Measurements from ENCODE around the gene ANKRD53. TPM values are rescaled to one million over a fixed set of nuclear protein-coding genes. Genes with fewer than 3 reads are reported as not detected.
A peak's percentile ranks its signal among the peaks of the same experiment; 100 is the strongest.

The ANKRD53 gene
- total and polyA plus RNA-seq, 2 donors (not counting 3 experiments of a cell fraction or from before 2014, with no cell fraction given): 1.3 to 1.4 TPM

DNA sequence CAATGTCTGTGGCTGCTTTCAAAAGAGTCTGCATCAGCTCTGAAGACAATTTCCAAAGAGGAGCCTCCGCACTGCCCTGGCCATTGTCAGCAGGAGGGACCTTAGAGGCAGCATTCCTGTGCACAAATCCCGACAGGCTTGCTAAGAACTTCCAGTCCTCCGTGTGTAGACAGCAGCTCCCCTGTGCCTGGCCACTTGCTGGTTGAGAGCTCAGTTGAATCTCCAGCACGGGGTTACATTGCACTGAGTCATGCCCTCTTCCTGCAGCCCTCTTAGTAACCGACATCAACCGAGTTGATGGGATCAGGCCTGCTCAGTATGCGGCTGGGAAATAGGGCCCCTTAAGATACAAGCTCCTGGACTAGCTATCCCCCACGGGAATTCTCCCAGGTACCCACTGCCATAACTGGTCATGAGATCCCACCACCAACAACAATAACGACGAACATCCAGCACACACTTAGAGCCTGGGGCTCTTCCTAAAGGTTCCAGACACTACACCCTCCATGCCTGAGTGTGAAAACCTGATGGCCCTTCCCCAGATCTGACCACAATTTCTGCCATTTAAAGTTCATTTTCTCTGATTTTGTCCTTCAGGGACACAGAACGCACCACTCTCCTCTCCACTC is 30.8 kb upstream of the ANKRD53 start:
- Histone ChIP-seq H3K79me2 (ENCODE audit: control insufficient read depth, insufficient read depth, low read length) (no peaks in the 10 kb centered on the region), H4K20me1 (replicated peaks; ENCODE audit: control insufficient read depth, extremely low read depth, insufficient read depth, low read length) (no peaks in the 10 kb centered on the region), H3K27me3 (ENCODE audit: control insufficient read depth in 2 of 2, insufficient read depth in 2 of 2, low read length in 2 of 2) (peaks cover under 1 to 2% of the 10 kb centered on the region in 2 experiments), H3K36me3 (ENCODE audit: control insufficient read depth in 2 of 2, extremely low read depth in 1 of 2, insufficient read depth in 2 of 2, low read length in 2 of 2) (no peaks in the 10 kb centered on the region), H3K27ac (ENCODE audit: insufficient read depth, low read depth, low read length) (no peak overlapping the region), H3K4me1 (ENCODE audit: control insufficient read depth, extremely low read depth, insufficient read depth, low read length) (peaks cover 13% of the 10 kb centered on the region), H3K4me2 (ENCODE audit: insufficient read depth, low read length) (peak overlapping the region; percentile 34), H2AFZ (ENCODE audit: low read depth, low read length) (peak overlapping the region; percentile 78), H3K4me3 (replicated peaks in 1 of 3; ENCODE audit: insufficient read depth in 1 of 3, low read depth in 1 of 3, low read length in 3 of 3) (no peak overlapping the region), H3K9ac (replicated peaks; ENCODE audit: extremely low read depth, insufficient read depth, low read length) (no peak overlapping the region), H3K9me1 (replicated peaks; ENCODE audit: control insufficient read depth, extremely low read depth, insufficient read depth, low read length) (no peaks in the 10 kb centered on the region), H3K9me3 (replicated peaks; ENCODE audit: control insufficient read depth, insufficient read depth, low read length) (no peaks in the 10 kb centered on the region)
- BruUV-seq (replicated peaks): no TSS peak
- intact Hi-C loops (cut with micrococcal nuclease): loop anchor here (1.0 to 5.0 kb wide), 5 partner anchors 25 to 645 kb away; partner anchors contain the start of gene FAM136A
- CTCF ChIA-PET: interaction anchor here (0.5 to 5.8 kb wide), 50 partner anchors 10 to 646 kb away, joined by 3 to 328 read pairs (median 5); partner anchors contain the start of genes ANKRD53, ATP6V1B1, CLEC4F and FAM136A
- POLR2A ChIA-PET: interaction anchor here (1.0 to 1.2 kb wide), 2 partner anchors 8 to 14 kb away, joined by 3 read pairs; no protein-coding TSS in a partner anchor
- TF ChIP-seq FOS (IDR thresholded peaks at IDR 0.05; ENCODE audit: borderline replicate concordance, insufficient read depth, low read length) (peak; percentile 57), MYC (IDR thresholded peaks at IDR 0.05; ENCODE audit: low read depth, low read length) (no peak)
- FAIRE-seq (peak; percentile 91), DNase-seq (ENCODE audit: low read depth, low spot score) (peak; percentile 65)
- dilution Hi-C loops (cut with MboI; ENCODE audit: extremely low pct_ligation_motif_present, low sequenced_read_pairs): no loop called here

DNA sequence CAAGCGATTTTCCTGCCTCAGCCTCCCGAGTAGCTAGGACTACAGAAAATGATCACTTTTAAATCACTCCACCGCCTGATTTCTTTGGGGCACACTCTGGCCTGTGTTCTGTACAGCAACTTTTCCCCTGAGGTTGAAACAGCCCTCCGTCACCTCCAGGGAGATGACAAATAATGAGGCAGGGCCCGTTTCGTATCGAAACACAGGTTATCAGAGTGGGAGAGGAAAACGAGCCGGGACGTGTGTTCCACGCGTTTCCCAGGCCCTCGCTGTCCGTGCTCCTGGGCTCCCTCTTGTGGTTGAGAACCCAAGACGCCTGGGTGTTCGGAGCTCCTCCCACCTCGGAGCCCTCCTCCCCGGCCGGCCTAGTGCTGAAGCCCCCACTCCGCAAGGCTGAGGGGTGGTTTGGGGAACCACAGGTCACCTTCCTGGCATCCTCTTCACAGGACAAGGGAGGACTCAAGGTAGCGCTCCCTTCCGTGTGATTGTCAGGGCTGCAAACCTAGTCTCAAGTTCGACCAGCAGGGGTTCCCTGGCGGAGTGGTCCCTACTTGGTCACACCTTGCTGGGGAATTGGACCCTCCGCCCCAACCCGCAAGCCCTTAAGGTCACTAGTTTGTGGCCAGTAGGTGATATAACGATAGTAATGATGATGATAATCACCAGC is 30.0 kb upstream of the ANKRD53 start:
- Histone ChIP-seq H3K27ac (ENCODE audit: insufficient read depth, low read depth, low read length) (no peak overlapping the region), H3K9ac (replicated peaks; ENCODE audit: extremely low read depth, insufficient read depth, low read length) (peak overlapping the region; percentile 28), H3K4me3 (replicated peaks in 1 of 3; ENCODE audit: insufficient read depth in 1 of 3, low read depth in 1 of 3, low read length in 3 of 3) (peak overlapping the region in 2 of 3 experiments; percentile 26 to 36), H3K9me1 (replicated peaks; ENCODE audit: control insufficient read depth, extremely low read depth, insufficient read depth, low read length) (no peaks in the 10 kb centered on the region), H2AFZ (ENCODE audit: low read depth, low read length) (peak overlapping the region; percentile 78), H3K9me3 (replicated peaks; ENCODE audit: control insufficient read depth, insufficient read depth, low read length) (no peaks in the 10 kb centered on the region), H3K36me3 (ENCODE audit: control insufficient read depth in 2 of 2, extremely low read depth in 1 of 2, insufficient read depth in 2 of 2, low read length in 2 of 2) (no peaks in the 10 kb centered on the region), H3K4me1 (ENCODE audit: control insufficient read depth, extremely low read depth, insufficient read depth, low read length) (peaks cover 13% of the 10 kb centered on the region), H3K4me2 (ENCODE audit: insufficient read depth, low read length) (peak overlapping the region; percentile 34), H4K20me1 (replicated peaks; ENCODE audit: control insufficient read depth, extremely low read depth, insufficient read depth, low read length) (no peaks in the 10 kb centered on the region), H3K27me3 (ENCODE audit: control insufficient read depth in 2 of 2, insufficient read depth in 2 of 2, low read length in 2 of 2) (peaks cover 4 to 9% of the 10 kb centered on the region in 2 experiments), H3K79me2 (ENCODE audit: control insufficient read depth, insufficient read depth, low read length) (no peaks in the 10 kb centered on the region)
- intact Hi-C loops (cut with micrococcal nuclease) (loop anchor here (1.0 to 5.0 kb wide), 2 partner anchors 86 to 646 kb away; partner anchors contain the start of gene FAM136A), dilution Hi-C loops (cut with MboI; ENCODE audit: extremely low pct_ligation_motif_present, low sequenced_read_pairs) (no loop called here)
- CTCF ChIA-PET: interaction anchor here (0.5 to 5.8 kb wide), 53 partner anchors 11 to 672 kb away, joined by 3 to 328 read pairs (median 5); partner anchors contain the start of genes ANKRD53, ATP6V1B1, CLEC4F and FAM136A
- POLR2A ChIA-PET: interaction anchor here (1.0 to 1.2 kb wide), 2 partner anchors 8 to 13 kb away, joined by 3 read pairs; no protein-coding TSS in a partner anchor
- TF ChIP-seq, protein P1, sequence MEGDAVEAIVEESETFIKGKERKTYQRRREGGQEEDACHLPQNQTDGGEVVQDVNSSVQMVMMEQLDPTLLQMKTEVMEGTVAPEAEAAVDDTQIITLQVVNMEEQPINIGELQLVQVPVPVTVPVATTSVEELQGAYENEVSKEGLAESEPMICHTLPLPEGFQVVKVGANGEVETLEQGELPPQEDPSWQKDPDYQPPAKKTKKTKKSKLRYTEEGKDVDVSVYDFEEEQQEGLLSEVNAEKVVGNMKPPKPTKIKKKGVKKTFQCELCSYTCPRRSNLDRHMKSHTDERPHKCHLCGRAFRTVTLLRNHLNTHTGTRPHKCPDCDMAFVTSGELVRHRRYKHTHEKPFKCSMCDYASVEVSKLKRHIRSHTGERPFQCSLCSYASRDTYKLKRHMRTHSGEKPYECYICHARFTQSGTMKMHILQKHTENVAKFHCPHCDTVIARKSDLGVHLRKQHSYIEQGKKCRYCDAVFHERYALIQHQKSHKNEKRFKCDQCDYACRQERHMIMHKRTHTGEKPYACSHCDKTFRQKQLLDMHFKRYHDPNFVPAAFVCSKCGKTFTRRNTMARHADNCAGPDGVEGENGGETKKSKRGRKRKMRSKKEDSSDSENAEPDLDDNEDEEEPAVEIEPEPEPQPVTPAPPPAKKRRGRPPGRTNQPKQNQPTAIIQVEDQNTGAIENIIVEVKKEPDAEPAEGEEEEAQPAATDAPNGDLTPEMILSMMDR (IDR thresholded peaks at IDR 0.05; ENCODE audit: extremely low read depth in 1 of 2, insufficient read depth in 1 of 2, low read depth in 1 of 2, low read length in 2 of 2): peak; percentile 90 to 94
- TF ChIP-seq EZH2 (IDR thresholded peaks at IDR 0.05; ENCODE audit: borderline replicate concordance, low read depth, low read length, severe bottlenecking) (no peak), JUN (IDR thresholded peaks at IDR 0.05; ENCODE audit: borderline replicate concordance, insufficient read depth, insufficient read length, low read depth) (no peak), POLR2AphosphoS5 (IDR thresholded peaks at IDR 0.05; ENCODE audit: insufficient read depth, low read depth, low read length) (no peak)
- peak; percentile 77 for FAIRE-seq
- no TSS peak for BruUV-seq (replicated peaks)
- peak; percentile 78 for DNase-seq (ENCODE audit: low read depth, low spot score)

Data from endothelial cell of umbilical vein (primary cell).